Upper lobe of left lung (tissue), 6 donors: ENCODE results near the gene KAZN. TPM values are rescaled to one million over a fixed set of nuclear protein-coding genes. Genes with fewer than 3 reads are reported as not detected.

Source experiments
- ATAC-seq, 2 donors: fragments of 200-7000 bp; cut with Tn5 transposase; one replicate each; pipeline ENCODE4 v1.9.1; 2022; ENCODE audit warnings: mild to moderate bottlenecking in 2 of 2, moderate library complexity in 2 of 2; ENCODE audit not compliant: low FRiP score in 2 of 2
- DNase-seq, 2 donors: peaks; one replicate each; pipeline ENCODE4 v3.0.0-alpha.2; 2019 to 2020
- H3K27ac ChIP-seq, 4 donors: fragments of 200-600 bp; sonication (generic); one replicate each; pipeline ENCODE4 v1.5.1; 2016 to 2019
- H3K27me3 ChIP-seq, 4 donors: fragments of 200-600 bp; sonication (generic); one replicate each; pipeline ENCODE4 v1.5.1; 2017 to 2019
- H3K36me3 ChIP-seq, 4 donors: fragments of 200-600 bp; sonication (generic); one replicate each; pipeline ENCODE4 v1.5.1; 2016 to 2019
- H3K4me1 ChIP-seq, 4 donors: fragments of 200-600 bp; sonication (generic); one replicate each; pipeline ENCODE4 v1.5.1; 2018 to 2019
- H3K4me3 ChIP-seq, 4 donors: fragments of 200-600 bp; sonication (generic); one replicate each; pipeline ENCODE4 v1.5.1; 2017 to 2019; ENCODE audit warnings: mild to moderate bottlenecking in 2 of 4, moderate library complexity in 1 of 4
- H3K9me3 ChIP-seq, 4 donors: fragments of 200-600 bp; sonication (generic); one replicate each; pipeline ENCODE4 v1.5.1; 2018 to 2019
- CTCF ChIP-seq, 6 experiments: fragments of 450-650 bp in 4 of 6; fragments of 200-600 bp in 2 of 6; sonication (generic) in 2 of 6; IDR thresholded peaks; one replicate each; pipeline ENCODE4 v1.5.1; 2016 to 2019; ENCODE audit warnings: antibody characterized with exemption in 6 of 6
- EP300 ChIP-seq, 4 donors: sonication (generic); formaldehyde crosslinking; IDR thresholded peaks; one replicate each; pipeline ENCODE4 v1.5.1; 2017; ENCODE audit warnings: antibody characterized with exemption in 4 of 4, control low read depth in 2 of 4
- POLR2A ChIP-seq, 4 donors: fragments of 450-650 bp; IDR thresholded peaks; one replicate each; pipeline ENCODE4 v1.5.1; 2016 to 2017; ENCODE audit warnings: antibody characterized with exemption in 4 of 4, mild to moderate bottlenecking in 2 of 4
- POLR2AphosphoS5 ChIP-seq, 2 donors: sonication (generic); formaldehyde crosslinking; IDR thresholded peaks; one replicate each; pipeline ENCODE4 v1.5.1; 2017; ENCODE audit warnings: antibody characterized with exemption in 2 of 2
- WGBS, 2 donors: methylation state at CpG; one replicate each; pipeline ENCODE4 v1.1.5; 2017 to 2018; 5-methylcytosine and 5-hydroxymethylcytosine counted together
- total RNA-seq, 6 donors: library from RNA; depleted of rRNA in 4 of 6; stranded (reverse); fragments of >200 nt in 4 of 6; gene quantifications; one replicate each; pipeline versions ENCODE4 v1.1.0 to v1.2.1, GENCODE V29; 2016 to 2021
- donor health status: DM: no; HTN: no; CAD: no; lungs with moderate emphysema.
- donor health status: DM: no; HTN: yes; CAD: no; lungs with severe emphysema.

Gene KAZN
- total RNA-seq, 6 donors from 2014 or later: 11.5 to 30.0 (median 17.6) TPM

DNA sequence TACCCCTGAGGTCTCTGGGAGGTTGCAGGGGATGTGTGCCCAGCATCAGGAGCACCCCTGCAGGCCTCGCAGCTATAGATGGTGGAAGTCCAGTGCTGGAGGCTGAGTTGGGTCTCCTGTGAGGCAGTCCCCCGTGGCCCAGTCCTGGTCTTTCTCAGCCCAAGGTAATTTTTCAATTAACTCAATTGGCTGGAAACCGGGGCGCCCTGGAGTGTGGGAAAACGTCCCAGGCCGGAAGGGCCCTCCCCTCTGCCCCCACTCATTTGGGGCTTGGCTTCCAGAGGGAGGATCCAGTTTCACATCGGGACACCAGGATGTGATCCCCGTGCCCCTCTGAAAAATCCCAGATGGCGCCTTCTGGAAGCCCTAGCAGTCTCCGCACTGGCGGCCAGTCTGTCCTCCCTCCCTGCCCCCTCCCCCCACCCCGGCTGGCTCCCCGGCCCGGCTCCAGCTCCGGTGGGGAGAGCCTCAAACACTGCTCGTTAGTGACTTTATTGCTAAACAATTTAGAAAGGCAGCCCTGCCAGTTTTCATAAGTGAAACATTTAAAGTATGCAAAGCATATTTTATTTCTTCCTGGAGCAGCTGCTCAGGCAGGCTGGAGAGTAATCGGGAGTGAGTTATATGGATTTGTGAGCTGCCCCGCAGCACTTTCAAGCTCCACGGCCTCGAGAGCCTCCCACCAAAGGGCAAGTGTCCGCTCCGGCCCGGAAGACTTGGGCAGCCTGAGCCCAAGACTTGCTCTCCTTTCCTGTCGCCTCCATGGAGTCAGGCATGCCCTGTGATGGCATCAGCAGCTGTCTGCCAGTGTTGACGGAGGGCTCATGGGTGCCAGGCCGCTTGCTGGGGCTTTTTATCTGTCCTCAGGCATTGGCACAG is 346.9 kb downstream of the KAZN start:
- no peaks in the 10 kb centered on the region for H3K9me3 ChIP-seq
- WGBS, 2 donors: 26 to 32% methylated on average over 15 to 25 of the region's 26 CpGs
- peak; percentile 74 to 77 for ATAC-seq
- H3K27ac ChIP-seq: peak overlapping the region; percentile 83 to 89 (median 84)
- peak in 1 of 2 donors; percentile 90 for DNase-seq
- peak in 1 of 2 donors; percentile 9 for TF ChIP-seq POLR2AphosphoS5 (IDR thresholded peaks at IDR 0.05)
- no peak for TF ChIP-seq CTCF (IDR thresholded peaks at IDR 0.05)
- peak in 1 of 4 donors; percentile 19 for TF ChIP-seq POLR2A (IDR thresholded peaks at IDR 0.05)
- peaks cover 26 to 42% (median 29%) of the 10 kb centered on the region in 4 donors for H3K4me1 ChIP-seq
- H3K4me3 ChIP-seq: peak overlapping the region in 3 of 4 donors; percentile 9 to 35 (median 33)
- no peaks in the 10 kb centered on the region for H3K36me3 ChIP-seq
- no peaks in the 10 kb centered on the region for H3K27me3 ChIP-seq

DNA sequence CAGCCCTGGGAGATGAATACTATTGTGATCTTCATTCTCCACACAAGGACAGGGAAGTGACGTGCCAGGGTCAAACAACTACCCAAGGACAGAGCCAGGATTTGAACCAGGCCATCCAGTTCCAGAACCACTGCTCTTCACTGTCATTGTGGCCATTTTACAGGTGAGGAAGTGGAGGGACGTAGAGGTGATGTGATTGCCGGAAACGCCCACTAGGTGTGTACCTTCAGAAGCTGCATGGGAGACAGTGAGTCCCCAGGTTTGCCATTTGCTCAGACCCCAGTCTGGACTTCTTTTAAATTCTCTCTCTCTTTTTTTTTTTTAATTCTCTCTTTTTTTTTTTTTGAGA is 347.5 kb downstream of the KAZN start:
- TF ChIP-seq POLR2A (IDR thresholded peaks at IDR 0.05): no peak
- no peak for TF ChIP-seq POLR2AphosphoS5 (IDR thresholded peaks at IDR 0.05)
- TF ChIP-seq CTCF (IDR thresholded peaks at IDR 0.05): no peak
- no peak for TF ChIP-seq EP300 (IDR thresholded peaks at IDR 0.05)
- peak overlapping the region in 3 of 4 donors; percentile 9 to 35 (median 33) for H3K4me3 ChIP-seq
- ATAC-seq: no peak
- 65 to 84% methylated on average over 4 of the region's 4 CpGs for WGBS, 2 donors
- H3K4me1 ChIP-seq: peaks cover 25 to 39% (median 27%) of the 10 kb centered on the region in 4 donors
- no peaks in the 10 kb centered on the region for H3K36me3 ChIP-seq
- H3K27ac ChIP-seq: peak overlapping the region; percentile 83 to 89 (median 84)
- H3K27me3 ChIP-seq: no peaks in the 10 kb centered on the region
- no peaks in the 10 kb centered on the region for H3K9me3 ChIP-seq
- DNase-seq: no peak

GRCh38 chr1:14946684-14947238 is 348.3 kb downstream of the KAZN start:
- ATAC-seq: peak in 1 of 2 donors; percentile 75
- no peak for DNase-seq
- TF ChIP-seq POLR2AphosphoS5 (IDR thresholded peaks at IDR 0.05): peak in 1 of 2 donors; percentile 26
- no peak for TF ChIP-seq CTCF (IDR thresholded peaks at IDR 0.05)
- TF ChIP-seq EP300 (IDR thresholded peaks at IDR 0.05): no peak
- Histone ChIP-seq H3K4me1 (peaks cover 25 to 39% (median 27%) of the 10 kb centered on the region in 4 donors), H3K36me3 (no peaks in the 10 kb centered on the region), H3K4me3 (peak overlapping the region in 3 of 4 donors; percentile 9 to 35 (median 18)), H3K27ac (peak overlapping the region; percentile 83 to 89 (median 84)), H3K9me3 (no peaks in the 10 kb centered on the region), H3K27me3 (no peaks in the 10 kb centered on the region)
- 62 to 72% methylated on average over 14 of the region's 14 CpGs for WGBS, 2 donors

GRCh38 chr1:14947421-14947820 is 348.9 kb downstream of the KAZN start:
- peaks cover 25 to 36% (median 26%) of the 10 kb centered on the region in 4 donors for H3K4me1 ChIP-seq
- H3K9me3 ChIP-seq: no peaks in the 10 kb centered on the region
- TF ChIP-seq POLR2AphosphoS5 (IDR thresholded peaks at IDR 0.05) (no peak), POLR2A (IDR thresholded peaks at IDR 0.05) (no peak), CTCF (IDR thresholded peaks at IDR 0.05) (no peak), EP300 (IDR thresholded peaks at IDR 0.05) (no peak)
- H3K4me3 ChIP-seq: peak overlapping the region in 1 of 4 donors; percentile 35
- WGBS, 2 donors: 60 to 78% methylated on average over 1 to 3 of the region's 3 CpGs
- H3K27me3 ChIP-seq: no peaks in the 10 kb centered on the region
- H3K27ac ChIP-seq: peak overlapping the region; percentile 83 to 89 (median 84)
- no peak for ATAC-seq
- DNase-seq: no peak
- no peaks in the 10 kb centered on the region for H3K36me3 ChIP-seq
